Stimulated activated CD4-positive, alpha-beta T cell treated with anti-CD3 and anti-CD28 coated beads, Interleukin-12 subunit alpha, Interleukin-12 subunit beta, amount 100 ng/mL, for 4 hours (primary cell): ENCODE measurements around the gene METTL15.
"Not testable (repeated sequence)": the region's sequence is repeated elsewhere in the genome, so short reads cannot be mapped to it uniquely, and the experiment has no call there.

ENCODE experiments used
- DNase-seq: peaks from one replicate; pipeline ENCODE4 v3.0.0-alpha.2; 2020

METTL15 gene

GRCh38 chr11:28110821-28111200, 2.6 kb downstream of the METTL15 start:
- no peak for DNase-seq

- DNase-seq: no peak
These were observed 5.9 kb downstream of the METTL15 start for GRCh38 chr11:28114116-28114515.

DNA sequence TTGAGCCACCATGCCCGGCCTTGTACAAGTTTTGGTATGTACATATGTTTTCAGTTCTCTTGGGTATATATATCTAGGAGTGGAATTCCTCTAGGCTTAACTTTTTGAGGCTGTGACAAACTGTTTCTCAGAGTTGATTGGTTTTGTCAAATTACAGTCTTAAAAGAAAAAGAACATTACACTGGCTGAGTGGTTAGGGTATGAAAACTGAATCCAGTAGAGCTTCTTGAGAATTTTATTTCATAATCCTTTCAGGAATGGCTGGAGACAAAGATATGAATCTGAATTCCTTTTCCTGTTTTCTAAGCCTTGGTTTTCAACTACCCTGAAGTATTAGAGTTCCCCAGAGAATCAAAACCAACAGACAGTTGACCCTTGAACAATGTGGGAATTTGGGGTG, 6.5 kb downstream of the METTL15 start:
- DNase-seq: no peak

- DNase-seq: no peak
These were observed 9.5 kb downstream of the METTL15 start for GRCh38 chr11:28117712-28118111.

- no peak for DNase-seq
These were observed 15.0 kb downstream of the METTL15 start for GRCh38 chr11:28123151-28123581.

GRCh38 chr11:28132548-28132947, 24.4 kb downstream of the METTL15 start:
- no peak for DNase-seq

GRCh38 chr11:28133146-28133545, 25.0 kb downstream of the METTL15 start:
- DNase-seq: no peak

- not testable (repeated sequence) for DNase-seq
These were observed 28.0 kb downstream of the METTL15 start for GRCh38 chr11:28136157-28136556.

- no peak for DNase-seq
These were observed 29.2 kb downstream of the METTL15 start for GRCh38 chr11:28137366-28137765.

- DNase-seq: no peak
These were observed 29.6 kb downstream of the METTL15 start for GRCh38 chr11:28137832-28138231.

- DNase-seq: no peak
These were observed 31.7 kb downstream of the METTL15 start for GRCh38 chr11:28139841-28140415.

- no peak for DNase-seq
These were observed 32.7 kb downstream of the METTL15 start for GRCh38 chr11:28140689-28141455.

DNA sequence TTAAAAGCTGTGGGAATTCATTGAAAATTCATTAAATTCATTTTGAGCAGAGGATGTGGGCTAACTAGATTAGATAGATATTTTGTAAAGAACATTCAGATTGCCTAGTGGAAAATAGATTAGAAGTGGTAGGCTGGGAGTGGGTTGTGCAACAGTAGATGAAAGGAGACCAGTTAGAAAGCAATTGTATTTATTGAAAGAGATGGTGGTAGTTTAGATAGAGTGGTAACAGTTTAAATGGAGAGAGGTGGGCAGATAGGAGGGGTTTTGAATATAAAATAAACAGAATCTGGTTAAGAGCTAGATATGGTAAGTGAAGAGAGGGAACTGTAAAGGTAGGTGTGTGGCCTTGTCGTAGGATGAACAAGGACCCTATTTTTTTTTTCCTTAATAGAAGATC, 34.5 kb downstream of the METTL15 start:
- no peak for DNase-seq

DNA sequence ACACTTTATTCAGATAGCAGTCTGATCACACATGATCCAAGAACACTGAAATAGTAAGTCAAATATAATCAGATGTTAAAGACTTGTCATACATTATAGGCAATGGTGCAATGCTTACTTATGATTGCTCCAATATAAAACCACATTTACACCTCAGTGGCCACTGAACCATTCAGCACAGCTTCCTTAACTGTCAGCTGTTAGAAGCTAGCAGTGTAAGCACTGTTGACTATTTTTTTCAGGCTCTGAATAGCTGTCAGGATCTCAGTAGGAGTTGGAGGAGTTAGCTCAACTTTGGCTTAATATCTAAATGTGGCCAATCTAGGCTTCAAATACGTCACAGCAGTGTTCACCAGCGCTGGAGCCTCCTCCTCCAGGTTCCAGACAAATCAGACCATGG, 36.6 kb downstream of the METTL15 start:
- no peak for DNase-seq

- no peak for DNase-seq
These were observed 38.0 kb downstream of the METTL15 start for GRCh38 chr11:28146123-28146751.

GRCh38 chr11:28152743-28153142, 44.6 kb downstream of the METTL15 start:
- DNase-seq: no peak

DNA sequence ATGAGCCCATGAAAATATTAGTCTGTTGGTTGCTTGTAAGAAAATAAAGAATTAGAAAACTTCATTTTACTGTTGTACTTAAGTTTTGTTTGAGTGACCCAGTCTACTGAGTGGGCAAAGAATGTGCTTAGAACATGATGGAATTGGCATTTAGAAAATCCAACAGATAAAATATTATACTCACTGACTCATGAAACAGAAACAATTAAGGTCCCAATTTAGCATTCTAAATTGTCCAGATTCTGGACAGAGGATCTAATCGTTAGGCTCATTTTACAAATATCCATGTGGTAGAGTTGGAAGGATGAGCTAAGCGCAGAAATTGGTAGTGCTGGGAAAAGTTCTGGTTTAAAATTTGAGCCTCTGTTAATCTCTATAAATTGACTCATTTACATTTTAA, 45.4 kb downstream of the METTL15 start:
- DNase-seq: no peak

GRCh38 chr11:28168718-28169117, 60.5 kb downstream of the METTL15 start:
- DNase-seq: no peak

DNA sequence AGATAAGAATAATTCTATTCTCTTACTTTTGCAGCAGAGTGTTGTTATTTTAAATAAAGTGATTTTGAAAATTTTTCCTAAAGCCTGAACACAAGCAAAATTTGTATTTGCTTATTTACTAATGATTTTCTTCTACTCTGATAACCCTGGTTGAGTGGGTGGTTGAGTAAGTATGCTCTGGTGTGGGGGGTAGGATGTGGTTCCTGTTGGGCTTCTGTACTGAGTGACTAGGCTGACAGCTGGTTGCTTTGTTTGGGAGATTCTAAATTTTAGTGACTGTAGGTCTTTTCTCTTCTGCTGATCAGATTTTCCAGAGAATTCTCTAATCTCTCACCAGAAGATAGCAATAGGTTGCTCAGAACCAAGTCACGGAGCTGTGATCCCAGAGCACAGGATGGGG, 61.6 kb downstream of the METTL15 start:
- DNase-seq: no peak

- no peak for DNase-seq
These were observed 62.6 kb downstream of the METTL15 start for GRCh38 chr11:28170759-28171158.

- DNase-seq: no peak
These were observed 68.2 kb downstream of the METTL15 start for GRCh38 chr11:28176351-28176750.

GRCh38 chr11:28195449-28195848, 87.3 kb downstream of the METTL15 start:
- DNase-seq: no peak

DNA sequence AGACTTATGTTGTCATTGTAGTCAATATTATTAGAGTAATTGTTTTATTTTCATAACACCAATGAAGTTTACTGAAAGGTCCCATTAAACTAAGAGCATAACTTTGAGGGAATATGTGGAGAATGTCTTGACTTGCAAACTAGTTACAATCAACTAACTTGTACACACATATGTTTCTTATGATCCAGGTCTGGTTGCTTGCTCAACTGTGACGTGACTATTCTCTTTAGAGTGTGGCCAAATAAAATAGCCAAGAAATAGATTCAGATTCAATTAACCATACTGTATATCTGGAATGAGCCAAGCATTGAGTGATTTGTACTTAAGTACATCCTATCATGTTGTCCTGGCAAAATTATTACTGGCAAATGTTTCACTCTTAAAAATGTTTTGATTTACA, 101.7 kb downstream of the METTL15 start:
- DNase-seq: no peak

- not testable (repeated sequence) for DNase-seq
These were observed 113.9 kb downstream of the METTL15 start for GRCh38 chr11:28222063-28222462.
